ENCODE results near the gene NT5C1A.

Gene NT5C1A

DNA sequence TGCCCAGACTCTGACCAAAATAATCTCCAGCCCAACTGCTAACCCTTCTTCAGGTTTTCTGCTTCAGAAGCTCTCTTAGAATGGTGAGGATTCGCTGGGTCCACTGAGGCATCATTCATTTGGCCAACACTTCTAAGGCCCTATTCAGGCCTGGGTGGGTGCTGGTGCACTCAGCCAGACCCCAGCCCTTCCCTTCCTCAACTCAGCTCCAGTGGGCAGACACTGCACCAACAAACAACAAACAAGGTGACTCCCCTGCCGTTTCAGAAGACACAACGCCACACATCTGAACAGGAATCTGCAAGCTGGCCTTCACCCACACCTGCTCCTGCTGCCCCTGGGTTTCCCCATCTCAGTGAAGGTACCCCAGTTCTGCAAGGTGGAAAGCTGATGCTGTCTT is 38.5 kb downstream of the NT5C1A start:
- no peak for DNase-seq

- DNase-seq, result no peak
Observed at GRCh38 chr1:39632682-39633417, 39.1 kb downstream of the NT5C1A start.

- DNase-seq, result no peak
Observed at GRCh38 chr1:39632323-39632681, 39.6 kb downstream of the NT5C1A start.

- no peak for DNase-seq
Observed at GRCh38 chr1:39631361-39632322, 40.3 kb downstream of the NT5C1A start.

DNA sequence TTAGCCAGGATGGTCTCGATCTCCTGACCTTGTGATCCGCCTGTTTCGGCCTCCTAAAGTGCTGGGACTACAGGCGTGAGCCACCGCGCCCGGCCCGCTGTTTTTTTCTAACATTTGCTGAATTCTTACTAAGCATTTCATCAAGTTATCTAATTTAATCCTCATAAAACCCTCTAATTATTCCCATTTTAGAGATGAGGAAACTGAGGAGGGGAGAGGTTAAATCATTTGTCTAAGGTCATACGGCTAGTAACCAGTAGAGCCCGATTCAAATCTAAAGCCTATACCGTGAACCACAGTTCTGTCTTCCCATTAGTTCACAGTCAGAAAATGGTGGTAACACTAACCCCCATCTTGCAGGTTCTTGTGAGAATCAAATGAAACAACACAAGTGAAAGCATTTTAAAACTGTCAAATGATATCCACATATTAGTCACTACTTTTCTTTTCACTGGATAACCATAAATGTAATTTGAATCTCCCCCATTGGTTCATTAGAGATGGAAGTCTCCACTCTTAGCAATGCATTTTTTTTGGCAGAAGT is 43.0 kb downstream of the NT5C1A start:
- DNase-seq, result no peak

GRCh38 chr1:39626646-39627045 is 45.3 kb downstream of the NT5C1A start:
- DNase-seq, result no peak

DNA sequence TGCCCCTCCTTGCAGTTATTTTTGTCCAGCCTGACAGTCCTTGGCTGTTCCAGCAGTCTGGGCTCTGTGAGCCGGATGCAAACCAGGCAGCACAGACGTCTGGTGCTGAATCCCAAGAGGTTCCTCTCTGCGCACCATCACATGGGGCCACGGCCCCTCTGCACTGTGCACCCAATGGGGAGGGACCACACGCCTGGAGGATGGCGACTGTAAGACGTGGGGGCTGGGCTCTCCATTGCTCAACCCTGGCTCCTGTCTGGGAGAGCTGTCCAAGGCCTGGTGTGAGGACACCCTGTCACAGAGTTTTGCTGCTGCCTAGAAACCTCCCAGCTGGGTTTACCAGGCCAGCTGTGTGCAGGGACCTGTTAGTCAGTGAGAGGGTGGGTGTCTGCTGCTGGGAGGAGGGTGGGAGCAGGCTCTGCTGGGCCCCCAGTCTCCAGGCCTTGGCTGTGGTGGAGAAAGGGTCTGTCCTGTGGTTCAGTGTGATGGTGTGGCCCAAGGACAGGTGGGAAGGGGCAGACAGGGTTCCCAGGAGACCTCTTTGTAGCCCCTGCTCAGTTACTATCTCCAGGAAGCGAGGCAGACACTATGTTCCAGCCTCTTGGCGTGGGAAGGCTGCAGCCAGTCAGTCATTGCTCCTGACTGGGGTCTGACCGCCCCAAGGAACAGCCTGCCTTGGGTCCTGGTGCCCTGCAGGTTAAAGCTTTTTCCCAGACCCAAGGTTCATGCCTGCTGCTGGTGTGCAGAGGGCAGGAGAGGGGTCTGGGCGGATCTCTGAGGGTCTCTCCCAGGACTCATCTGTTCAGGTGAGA is 46.2 kb downstream of the NT5C1A start:
- DNase-seq, result no peak

DNA sequence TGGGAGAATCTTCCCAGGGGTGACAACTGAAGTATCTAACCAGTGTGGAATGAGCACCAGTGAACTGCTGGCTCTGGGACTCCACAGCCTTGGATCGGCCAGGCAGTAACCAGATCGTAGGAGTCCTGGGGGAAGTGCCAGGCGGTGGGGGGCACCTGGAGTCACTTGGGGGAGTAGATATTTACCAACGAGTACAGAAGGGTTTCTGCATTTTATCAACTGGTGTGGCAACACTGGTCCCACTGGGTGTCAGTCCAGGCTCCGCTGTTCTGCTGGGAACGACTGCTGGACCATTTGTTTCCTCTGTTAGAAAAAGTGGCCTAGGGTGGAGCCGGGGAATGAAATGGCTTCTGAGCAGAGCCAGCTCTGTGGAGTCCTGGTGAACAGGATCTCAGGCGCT is 46.9 kb downstream of the NT5C1A start:
- no peak for DNase-seq

- DNase-seq, result no peak
Observed at GRCh38 chr1:39623053-39623452, 48.9 kb downstream of the NT5C1A start.

DNA sequence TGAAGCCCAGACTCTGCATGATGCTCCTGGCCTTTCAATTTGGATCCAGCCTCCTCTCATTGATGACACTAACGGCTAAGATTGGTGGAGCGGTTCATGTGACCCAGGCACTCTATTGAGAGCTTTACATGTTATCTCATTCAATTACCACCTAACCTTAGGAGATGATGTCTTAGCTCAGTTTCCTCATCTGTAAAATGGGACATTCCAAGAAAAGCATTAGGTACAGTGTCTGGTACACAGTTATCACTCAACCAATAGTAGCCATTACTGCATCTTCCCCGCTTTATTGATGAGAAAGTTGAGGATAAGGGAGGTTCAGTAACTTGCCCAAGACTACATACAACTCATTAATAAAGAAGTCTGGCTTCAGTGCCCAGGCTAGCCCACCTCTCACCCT is 49.5 kb downstream of the NT5C1A start:
- DNase-seq, result no peak

DNA sequence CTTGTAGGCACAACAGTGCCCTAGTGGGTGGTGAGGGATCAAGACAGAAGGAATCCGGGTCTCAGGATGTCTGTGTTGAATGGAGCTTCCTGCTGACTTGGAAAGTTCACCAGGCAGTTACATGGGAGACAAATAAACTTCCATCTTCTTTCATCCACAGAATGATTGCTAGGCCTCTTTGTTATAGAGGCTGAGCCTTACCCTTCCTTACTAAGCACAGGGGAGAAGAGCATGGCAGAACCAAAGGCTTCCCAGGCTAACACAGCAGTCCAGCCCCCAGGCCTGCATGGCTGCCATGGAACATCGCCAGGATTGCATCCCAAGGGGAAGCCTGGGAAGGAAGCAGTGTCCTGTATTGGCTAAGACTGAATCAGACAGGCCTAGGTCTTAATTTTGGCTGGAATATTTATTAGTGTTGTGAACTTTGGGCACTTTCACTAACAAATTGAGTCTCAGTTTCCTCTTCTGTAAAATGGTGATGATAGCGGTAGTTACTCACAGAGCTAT is 51.2 kb downstream of the NT5C1A start:
- no peak for DNase-seq

- no peak for DNase-seq
Observed at GRCh38 chr1:39617488-39618049, 54.3 kb downstream of the NT5C1A start.

GRCh38 chr1:39615086-39615673 is 56.7 kb downstream of the NT5C1A start:
- DNase-seq, result no peak

DNA sequence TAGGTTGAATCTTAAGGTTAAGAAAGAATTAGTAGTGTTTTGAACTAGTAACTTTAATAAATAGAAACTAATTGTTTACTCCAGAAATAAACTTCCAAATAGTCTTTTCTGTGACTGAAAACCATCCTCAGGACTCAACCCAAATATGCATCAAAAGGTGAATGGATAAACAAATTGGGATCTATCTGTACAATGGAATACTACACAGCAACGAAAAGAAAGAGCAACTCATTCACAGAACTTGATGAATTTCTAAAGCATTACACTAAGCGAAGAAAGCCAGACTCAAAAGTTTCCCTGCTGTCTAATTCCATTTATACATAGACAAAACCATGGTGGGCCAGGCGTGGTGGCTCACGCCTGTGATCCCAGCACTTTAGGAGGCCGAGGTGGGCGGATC is 57.4 kb downstream of the NT5C1A start:
- no peak for DNase-seq

DNA sequence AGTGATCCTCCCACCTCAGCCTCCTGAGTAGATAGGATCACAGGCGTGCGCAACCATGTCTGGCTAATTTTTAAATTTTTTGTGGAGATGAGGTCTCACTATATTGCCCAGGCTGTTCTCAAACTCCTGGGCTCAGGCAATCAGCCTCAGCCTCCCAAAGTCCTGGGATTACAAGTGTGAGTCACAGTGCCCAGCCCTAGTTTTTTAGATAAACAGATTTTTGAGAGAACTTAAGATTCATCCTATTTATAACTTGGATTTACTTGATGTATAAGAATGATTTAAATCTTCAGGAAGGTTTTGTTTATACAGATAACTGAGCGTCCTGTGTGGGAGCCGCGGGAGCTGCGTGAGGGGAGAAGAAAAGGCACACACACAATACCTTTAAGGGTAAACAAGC is 58.7 kb downstream of the NT5C1A start:
- DNase-seq, result no peak

- peak; percentile 65 for DNase-seq
Observed at GRCh38 chr1:39609618-39610331, 62.1 kb downstream of the NT5C1A start.

Measured in CD4-positive, alpha-beta T cell treated with Interleukin-17A for 1 hour (primary cell).